Forelimb muscle (tissue), 1 donor: ENCODE data around the gene MAB21L2. TPM values are rescaled to one million over a fixed set of nuclear protein-coding genes. Genes with fewer than 3 reads are reported as not detected.

Experiments used
- DNase-seq: peaks from one replicate; pipeline ENCODE4 v3.0.0-alpha.2; 2013; ENCODE audit warnings: low read depth
- polyA plus RNA-seq: library from polyadenylated mRNA; unstranded; fragments of 120-200 nt; gene quantifications from one replicate; pipeline ENCODE4 v1.2.1, GENCODE V29; 2013; ENCODE audit not compliant: insufficient read length

Gene MAB21L2
- polyA plus RNA-seq, 1 donor = 0.89 TPM

DNA sequence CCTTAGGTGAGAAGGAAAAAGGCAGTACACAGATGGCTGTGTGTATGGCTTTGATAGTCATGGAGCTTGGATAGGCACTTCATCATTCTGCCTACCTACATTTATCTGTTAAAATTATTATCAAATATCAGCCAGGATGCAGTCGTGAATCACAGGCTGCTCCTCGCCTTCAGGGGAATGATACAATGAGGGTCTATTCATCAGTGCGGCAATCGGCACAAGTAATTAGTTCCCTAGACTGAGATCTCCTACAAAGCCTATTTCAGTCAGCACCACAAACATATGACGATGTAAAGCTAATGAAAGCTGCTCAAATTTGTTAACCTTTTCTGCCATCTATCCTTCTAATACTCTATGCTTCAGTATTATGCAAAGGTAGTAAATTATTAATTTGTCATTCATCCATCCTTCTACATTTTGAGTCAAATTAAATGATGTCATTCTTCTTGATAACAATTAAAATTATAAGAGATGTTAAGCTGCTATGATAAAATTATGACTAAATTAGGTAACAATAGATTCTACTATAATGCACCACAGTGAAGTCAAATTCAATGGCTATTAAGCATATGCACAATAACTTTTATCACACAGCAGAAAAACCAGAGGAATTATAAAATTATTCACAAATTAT is 19.0 kb downstream of the MAB21L2 start:
- no peak for DNase-seq

DNA sequence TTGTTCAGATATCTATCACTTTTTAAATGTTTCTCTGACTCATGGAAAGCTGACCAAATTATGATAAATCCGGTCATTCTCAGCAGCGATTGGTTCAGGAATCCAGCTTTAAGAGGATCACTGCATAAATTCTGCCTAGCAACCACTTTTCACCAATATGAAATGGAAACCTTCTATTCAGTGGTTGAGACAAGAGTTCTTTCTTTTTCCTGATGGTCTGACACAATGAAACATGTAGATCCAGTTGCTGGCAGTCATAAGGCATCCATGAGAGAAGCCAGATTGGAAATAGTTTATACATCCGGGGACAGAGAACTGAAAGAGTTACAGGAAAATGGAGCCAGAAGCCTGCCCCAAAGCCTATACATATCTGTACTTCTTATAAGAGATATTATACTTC is 27.2 kb downstream of the MAB21L2 start:
- no peak for DNase-seq

DNA sequence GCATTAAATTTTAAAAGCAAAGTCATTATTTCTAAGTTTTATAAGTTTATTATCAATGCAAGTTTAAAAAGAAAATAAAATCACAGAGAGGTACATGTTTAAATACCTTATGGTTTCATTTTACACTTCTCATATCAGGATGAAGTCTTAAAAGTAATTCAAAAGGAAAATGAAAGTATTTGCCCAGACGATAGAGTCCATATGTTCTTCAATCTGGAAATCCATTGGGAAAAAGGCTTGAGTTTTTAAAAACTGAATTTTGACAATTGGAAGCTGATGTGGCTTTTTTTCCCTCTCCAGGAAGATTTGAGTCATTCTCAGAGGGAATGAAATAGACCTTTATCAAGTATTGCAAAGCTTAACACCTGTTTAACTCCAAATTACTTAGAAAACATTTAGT is 37.1 kb downstream of the MAB21L2 start:
- DNase-seq = peak; percentile 29

DNA sequence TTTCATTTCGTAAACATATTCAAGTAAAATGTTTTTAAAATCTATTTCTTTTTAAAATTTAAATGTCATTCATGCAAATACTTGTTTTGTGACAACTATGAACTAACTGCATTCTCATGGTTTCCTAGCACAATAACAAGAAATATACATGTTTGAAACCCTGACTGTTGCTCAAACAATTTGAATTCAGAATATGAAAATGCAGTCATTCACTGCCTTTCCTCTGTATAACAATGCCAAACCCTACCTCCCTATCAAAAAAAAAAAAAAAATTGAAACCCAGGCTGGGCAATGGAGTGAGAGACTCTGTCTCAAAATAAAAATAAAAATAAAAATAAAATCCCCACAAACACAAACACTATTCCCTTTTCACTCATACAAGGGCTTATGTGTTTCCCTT is 42.1 kb downstream of the MAB21L2 start:
- no peak for DNase-seq

DNA sequence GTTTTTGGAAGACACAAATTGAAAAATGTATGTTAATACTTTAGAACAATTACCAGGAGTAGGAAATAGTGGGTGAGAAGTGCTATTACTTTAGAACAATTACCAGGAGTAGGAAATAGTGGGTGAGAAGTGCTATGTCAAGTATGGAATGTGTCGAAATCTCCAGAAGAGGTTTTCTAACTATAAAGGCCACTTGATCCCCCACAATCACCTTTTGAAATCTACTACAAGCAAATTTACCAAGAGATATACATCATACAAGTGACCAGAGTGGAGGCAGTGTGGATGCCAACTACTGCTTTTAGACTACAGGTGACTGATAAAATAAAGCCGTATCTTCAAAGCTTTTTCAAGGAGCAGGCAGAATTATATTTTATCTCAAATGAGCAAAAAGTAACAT is 43.1 kb downstream of the MAB21L2 start:
- no peak for DNase-seq

DNA sequence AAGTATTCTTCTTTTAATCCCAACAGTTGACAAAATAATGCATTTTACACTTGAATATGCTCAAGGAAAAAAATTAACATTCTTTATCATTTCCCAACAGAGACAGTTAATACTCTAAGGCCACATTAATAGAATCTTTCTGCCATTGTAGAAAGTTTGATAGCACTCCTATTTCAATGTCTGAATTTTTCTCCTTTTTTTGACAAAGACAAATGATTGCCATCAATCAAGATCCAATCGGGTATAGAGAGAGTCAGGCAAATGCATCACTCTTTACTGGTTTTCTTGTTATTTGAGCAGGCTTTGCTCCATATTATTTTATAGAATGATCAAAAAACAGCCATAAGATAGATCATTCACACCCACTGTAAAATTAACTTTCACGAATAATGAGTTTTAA is 46.1 kb downstream of the MAB21L2 start:
- no peak for DNase-seq

DNA sequence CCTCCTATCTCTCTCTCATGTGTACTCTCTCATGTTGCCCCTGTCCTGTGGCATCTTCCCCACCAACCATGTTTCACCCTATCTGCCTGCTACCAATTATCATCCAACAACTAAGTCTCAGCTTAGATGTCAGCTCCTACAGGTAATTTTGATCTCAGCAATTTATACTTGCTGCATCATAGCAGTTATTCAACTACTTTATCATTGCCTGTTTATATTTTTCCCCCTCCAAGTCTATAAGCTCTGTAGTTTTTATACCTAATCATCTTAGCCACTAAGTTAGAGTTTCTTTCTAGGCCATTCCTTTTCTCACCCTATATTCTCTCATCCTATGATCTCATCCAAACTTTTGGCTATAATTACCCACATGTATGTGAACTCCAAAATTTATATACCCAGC is 50.7 kb downstream of the MAB21L2 start:
- DNase-seq = no peak
